ENCODE results near the gene ASF1B.
A peak's percentile ranks its signal among the peaks of the same experiment; 100 is the strongest.

ASF1B gene

GRCh38 chr19:14106840-14107239 lies 29.5 kb downstream of the ASF1B start:
- no peak for DNase-seq

GRCh38 chr19:14105680-14106079 lies 30.7 kb downstream of the ASF1B start:
- DNase-seq: no peak

- DNase-seq: no peak
Observed at GRCh38 chr19:14103310-14103709, 33.1 kb downstream of the ASF1B start.

- DNase-seq: no peak
Observed at GRCh38 chr19:14102756-14103155, 33.6 kb downstream of the ASF1B start.

GRCh38 chr19:14102102-14102696 lies 34.2 kb downstream of the ASF1B start:
- no peak for DNase-seq

GRCh38 chr19:14101003-14101545 lies 35.3 kb downstream of the ASF1B start:
- DNase-seq: no peak

- DNase-seq: no peak
Observed at GRCh38 chr19:14097532-14098151, 38.7 kb downstream of the ASF1B start.

GRCh38 chr19:14096272-14096992 lies 40.0 kb downstream of the ASF1B start:
- no peak for DNase-seq

GRCh38 chr19:14094854-14095253 lies 41.5 kb downstream of the ASF1B start:
- DNase-seq: no peak

- DNase-seq: no peak
Observed at GRCh38 chr19:14093117-14093823, 43.1 kb downstream of the ASF1B start.

GRCh38 chr19:14091813-14092462 lies 44.5 kb downstream of the ASF1B start:
- no peak for DNase-seq

- peak; percentile 77 for DNase-seq
Observed at GRCh38 chr19:14091081-14091812, 45.1 kb downstream of the ASF1B start.

- DNase-seq: no peak
Observed at GRCh38 chr19:14090509-14091080, 45.8 kb downstream of the ASF1B start, which contains the start of gene SAMD1. Gene SAMD1, minus strand, starts transcription at chr19:14090751.

- peak; percentile 66 for DNase-seq
Observed at GRCh38 chr19:14089662-14090508, 46.5 kb downstream of the ASF1B start.

GRCh38 chr19:14089412-14089661 lies 47.1 kb downstream of the ASF1B start:
- no peak for DNase-seq

- no peak for DNase-seq
Observed at GRCh38 chr19:14088634-14089411, 47.6 kb downstream of the ASF1B start.

- DNase-seq: no peak
Observed at GRCh38 chr19:14086098-14086497, 50.3 kb downstream of the ASF1B start.

- no peak for DNase-seq
Observed at GRCh38 chr19:14085309-14085995, 50.9 kb downstream of the ASF1B start, which contains the start of gene C19orf67. Gene C19orf67, minus strand, starts transcription at chr19:14085783. Its CDS starts 156 bp downstream, at chr19:14085627.

- DNase-seq: no peak
Observed at GRCh38 chr19:14082675-14082960, 53.8 kb downstream of the ASF1B start.

Data from inflammatory macrophage treated with lipopolysaccharide for 4 hours (primary cell).